Epidermal melanocyte (primary cell): ENCODE measurements around the gene KIR2DL4.
"Not testable (repeated sequence)": the region's sequence is repeated elsewhere in the genome, so short reads cannot be mapped to it uniquely, and the experiment has no call there.

ENCODE experiments used
- DNase-seq: peaks from one replicate; pipeline ENCODE4 v3.0.0; 2011; ENCODE audit warnings: low spot score; ENCODE audit not compliant: insufficient read length

KIR2DL4 gene

DNA sequence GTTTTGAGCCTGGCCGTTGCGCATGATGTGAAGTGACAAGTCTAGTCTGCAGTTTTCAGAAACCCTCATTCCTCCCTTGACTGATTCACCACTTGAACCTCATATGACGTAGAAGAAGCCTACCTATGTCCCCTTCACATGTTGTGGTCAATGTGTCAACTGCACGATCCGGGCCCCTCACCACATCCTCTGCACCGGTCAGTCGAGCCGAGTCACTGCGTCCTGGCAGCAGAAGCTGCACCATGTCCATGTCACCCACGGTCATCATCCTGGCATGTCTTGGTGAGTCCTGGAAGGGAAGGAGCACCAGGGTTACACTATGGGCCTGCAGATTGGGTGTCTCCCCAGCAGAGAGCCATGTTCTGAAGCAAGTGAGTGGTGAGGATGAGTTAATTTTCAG is at the start of gene KIR2DL4:
Gene KIR2DL4 (plus strand): TSS at position 201 of the 400 bp plus-strand sequence. CDS start 42 bp downstream, at position 243.
- DNase-seq, result no peak

DNA sequence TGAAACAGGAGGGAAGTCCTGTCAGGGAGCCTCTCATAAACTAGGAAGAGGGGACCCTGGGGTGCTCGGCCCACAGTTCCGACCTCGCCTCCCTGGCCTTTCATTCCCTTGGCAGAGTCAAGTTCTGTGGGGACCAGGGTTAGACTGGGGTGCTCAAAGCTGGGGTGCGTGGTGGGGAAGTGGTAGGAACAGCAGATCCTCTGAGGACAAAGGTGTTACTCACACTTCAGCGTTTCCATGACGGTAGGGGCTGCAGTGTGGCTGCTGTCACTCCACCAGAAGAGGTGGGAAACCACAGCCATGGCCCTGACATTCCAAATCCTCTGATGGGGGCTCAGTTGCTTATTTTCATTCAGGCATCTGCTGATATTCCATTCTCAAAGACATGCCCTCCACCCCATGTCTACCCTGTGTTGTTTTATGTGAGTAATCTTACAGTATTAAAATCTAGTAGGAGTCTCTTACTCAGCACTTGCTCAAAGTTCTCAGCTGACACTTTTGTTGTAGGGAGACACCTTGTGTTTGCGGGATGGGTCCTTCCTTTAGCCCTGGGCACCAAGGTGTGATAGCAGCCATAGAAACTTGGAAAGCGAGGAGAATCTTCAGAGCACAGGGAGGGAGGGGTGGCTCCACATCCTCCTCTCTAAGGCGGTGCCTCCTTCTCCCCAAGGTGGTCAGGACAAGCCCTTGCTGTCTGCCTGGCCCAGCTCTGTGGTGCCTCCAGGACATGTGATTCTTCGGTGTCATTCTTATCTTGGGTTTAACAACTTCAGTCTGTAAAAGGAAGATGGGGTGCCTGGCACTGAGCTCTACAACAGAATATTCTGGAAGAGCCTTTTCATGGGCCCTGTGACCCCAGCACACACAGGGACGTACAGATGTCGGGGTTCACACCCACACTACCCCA is 47.0 kb upstream of the KIR2DL4 start:
- not testable (repeated sequence) for DNase-seq

DNA sequence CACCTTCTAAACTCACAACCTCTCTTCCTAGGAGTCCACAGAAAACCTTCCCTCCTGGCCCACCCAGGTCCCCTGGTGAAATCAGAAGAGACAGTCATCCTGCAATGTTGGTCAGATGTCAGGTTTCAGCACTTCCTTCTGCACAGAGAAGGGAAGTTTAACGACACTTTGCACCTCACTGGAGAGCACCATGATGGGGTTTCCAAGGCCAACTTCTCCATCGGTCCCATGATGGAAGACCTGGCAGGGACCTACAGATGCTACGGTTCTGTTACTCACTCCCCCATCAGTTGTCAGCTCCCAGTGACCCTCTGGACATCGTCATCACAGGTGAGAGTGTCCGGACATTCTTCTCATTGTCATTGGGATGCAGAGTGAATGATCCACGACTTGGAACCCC is 44.8 kb upstream of the KIR2DL4 start:
- DNase-seq, result not testable (repeated sequence)

DNA sequence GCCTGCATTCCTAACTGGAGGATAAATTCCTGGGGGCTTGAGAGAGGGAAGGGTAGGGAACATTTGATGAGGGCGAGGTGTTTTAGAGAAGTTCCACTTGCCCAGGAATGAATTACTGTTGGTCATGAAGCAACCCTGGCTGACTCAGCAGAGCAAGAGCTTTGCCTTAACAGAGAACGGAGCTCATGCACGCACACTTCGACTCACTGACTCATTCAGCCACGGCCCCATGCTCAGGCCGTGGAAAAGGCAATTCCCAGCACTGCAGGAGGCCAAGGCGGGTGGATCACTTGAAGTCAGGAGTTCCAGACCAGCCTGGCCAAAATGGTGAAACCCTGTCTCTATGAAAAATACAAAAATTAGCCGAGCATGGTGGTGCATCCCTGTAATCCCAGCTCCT is 39.2 kb upstream of the KIR2DL4 start:
- DNase-seq, result not testable (repeated sequence)

DNA sequence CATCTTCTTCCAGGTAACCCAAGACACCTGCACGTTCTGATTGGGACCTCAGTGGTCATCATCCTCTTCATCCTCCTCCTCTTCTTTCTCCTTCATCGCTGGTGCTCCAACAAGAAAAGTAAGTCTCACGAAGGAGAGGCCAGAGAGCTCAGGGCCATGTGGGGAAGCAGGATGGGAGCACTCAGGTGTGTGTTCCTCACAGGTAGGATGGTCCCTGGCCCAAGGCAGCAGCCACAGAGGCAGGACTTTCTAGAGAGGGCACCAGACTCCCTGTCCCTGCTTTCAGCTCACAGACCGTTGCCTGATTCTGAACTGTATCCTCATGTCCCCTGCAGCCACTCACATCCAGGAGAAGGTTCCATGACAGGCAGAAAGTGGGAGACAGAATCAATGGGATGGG is 36.9 kb upstream of the KIR2DL4 start:
- DNase-seq, result not testable (repeated sequence)

DNA sequence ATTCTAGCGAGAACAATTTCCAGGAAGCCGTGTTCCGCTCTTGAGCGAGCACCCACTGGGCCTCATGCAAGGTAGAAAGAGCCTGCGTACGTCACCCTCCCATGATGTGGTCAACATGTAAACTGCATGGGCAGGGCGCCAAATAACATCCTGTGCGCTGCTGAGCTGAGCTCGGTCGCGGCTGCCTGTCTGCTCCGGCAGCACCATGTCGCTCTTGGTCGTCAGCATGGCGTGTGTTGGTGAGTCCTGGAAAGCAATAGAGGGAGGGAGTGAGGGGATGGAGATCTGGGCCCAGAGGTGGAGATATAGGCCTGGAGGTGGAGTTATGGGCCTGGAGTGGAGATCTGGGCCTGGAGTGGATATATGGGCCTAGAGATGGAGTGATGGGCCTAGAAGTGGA is 33.8 kb upstream of the KIR2DL4 start, which contains the start of gene KIR2DL1:
Gene KIR2DL1 (plus strand): TSS at position 148 of the 400 bp plus-strand sequence. CDS start 58 bp downstream, at position 206.
- DNase-seq, result not testable (repeated sequence)

DNA sequence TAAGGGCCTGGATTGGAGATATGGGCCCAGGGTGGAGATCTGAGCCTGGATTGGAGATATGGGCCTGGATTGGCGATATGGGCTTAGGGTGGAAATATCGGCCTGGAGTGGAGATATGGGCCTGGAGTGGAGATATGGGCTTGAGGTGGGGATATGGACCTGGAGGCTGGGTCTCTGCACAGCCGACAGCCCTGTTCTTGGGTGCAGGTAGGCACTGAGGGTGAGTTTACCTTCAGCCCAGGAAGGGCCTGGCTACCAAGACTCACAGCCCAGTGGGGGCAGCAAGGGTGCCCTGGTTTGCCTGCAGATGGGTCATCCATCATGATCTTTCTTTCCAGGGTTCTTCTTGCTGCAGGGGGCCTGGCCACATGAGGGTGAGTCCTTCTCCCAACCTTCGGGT is 32.9 kb upstream of the KIR2DL4 start:
- DNase-seq, result not testable (repeated sequence)

DNA sequence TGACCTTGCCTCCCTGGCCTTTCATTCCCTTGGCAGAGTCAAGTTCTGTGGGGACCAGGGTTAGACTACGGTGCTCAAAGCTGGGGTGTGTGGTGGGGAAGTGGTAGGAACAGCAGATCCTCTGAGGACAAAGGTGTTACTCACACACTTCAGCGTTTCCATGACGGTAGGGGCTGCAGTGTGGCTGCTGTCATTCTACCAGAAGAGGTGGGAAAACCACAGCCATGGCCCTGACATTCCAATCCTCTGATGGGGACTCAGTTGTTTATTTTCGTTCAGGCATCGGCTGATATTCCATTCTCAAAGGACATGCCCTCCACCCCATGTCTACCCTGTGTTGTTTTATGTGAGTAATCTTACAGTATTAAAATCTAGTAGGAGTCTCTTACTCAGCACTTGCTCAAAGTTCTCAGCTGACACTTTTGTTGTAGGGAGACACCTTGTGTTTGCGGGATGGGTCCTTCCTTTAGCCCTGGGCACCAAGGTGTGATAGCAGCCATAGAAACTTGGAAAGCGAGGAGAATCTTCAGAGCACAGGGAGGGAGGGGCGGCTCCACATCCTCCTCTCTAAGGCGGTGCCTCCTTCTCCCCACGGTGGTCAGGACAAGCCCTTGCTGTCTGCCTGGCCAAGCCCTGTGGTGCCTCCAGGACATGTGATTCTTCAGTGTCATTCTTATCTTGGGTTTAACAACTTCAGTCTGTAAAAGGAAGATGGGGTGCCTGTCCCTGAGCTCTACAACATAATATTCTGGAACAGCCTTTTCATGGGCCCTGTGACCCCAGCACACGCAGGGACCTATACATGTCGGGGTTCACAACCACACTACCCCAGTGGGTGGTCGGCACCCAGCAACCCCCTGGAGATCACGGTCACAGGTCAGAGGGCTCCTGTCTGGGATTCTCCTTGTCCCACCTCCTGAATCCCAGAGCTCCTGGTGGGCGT is 32.1 kb upstream of the KIR2DL4 start:
- DNase-seq, result not testable (repeated sequence)

DNA sequence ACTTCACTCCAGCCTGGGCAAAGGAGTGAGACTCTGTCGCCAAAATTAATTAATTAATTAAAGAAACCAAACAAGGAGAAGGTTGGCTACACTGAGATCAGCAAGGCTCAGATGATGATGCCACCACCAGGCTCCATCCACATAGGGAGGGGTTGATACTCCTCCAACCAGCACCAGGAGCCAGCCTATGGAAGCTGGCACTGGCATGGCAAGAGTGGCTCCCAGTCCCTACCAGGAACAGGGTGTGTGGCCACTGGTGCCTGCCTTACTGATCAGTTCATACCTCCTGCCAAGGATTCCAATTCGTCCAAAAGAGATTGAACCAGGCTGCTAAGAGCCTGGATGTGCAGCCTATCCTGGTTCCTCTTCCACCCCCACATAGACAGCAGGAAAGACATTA is 30.7 kb upstream of the KIR2DL4 start:
- DNase-seq, result not testable (repeated sequence)

DNA sequence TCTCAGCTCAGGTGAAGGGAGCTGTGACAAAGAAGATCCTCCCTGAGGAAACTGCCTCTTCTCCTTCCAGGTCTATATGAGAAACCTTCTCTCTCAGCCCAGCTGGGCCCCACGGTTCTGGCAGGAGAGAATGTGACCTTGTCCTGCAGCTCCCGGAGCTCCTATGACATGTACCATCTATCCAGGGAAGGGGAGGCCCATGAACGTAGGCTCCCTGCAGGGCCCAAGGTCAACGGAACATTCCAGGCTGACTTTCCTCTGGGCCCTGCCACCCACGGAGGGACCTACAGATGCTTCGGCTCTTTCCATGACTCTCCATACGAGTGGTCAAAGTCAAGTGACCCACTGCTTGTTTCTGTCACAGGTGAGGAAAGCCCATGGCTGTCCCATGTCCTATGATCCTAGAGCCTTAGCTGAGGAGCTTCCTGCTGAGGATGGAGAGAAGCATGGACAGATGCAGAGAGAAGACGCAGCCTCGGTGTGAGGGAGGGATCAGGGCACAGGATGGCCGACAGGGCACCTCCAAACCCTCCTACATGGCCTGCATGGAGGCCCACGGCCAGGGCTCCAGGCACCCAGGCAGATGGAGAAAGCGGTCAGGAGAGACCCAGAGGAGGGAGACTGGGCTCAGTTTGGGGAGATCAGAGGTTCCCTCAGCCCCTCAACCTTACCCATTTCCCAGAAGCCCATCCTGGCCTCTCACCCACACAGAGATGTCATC is 28.2 kb upstream of the KIR2DL4 start:
- not testable (repeated sequence) for DNase-seq

DNA sequence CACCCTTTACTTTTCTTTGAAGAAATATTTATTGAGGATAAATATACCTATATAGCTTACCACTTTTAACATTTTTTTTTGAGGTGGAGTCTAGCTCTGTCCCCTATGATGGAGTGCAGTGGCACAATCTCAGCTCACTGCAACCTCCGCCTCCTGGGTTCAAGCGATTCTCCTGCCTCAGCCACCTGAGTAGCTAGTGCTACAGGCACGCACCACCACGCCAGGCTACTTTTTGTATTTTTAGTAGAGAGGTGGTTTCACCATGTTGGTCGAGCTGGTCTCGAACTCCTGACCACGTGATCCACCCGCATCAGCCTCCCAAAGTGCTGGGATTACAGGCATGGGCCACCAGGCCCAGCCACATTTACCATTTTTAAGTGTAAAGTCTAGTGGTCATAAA is 27.6 kb upstream of the KIR2DL4 start:
- not testable (repeated sequence) for DNase-seq

DNA sequence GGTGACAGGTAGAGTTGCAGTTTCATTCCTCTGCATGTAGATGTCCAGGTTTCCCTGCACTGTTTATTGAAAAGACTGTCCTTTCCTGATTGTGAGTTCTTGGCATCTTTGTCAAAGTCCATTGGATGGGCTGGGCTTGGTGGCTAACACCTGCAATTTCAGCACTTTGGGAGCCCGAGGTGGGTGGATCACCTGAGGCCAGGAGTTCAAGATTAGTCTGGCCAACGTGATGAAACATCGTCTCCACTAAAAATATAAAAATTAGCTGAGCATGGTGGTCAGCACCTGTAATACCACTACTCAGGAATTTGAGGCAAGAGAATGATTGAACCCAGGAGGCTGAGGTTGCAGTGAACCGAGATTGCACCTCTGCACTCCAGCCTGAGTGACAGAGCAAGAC is 25.6 kb upstream of the KIR2DL4 start:
- DNase-seq, result not testable (repeated sequence)

DNA sequence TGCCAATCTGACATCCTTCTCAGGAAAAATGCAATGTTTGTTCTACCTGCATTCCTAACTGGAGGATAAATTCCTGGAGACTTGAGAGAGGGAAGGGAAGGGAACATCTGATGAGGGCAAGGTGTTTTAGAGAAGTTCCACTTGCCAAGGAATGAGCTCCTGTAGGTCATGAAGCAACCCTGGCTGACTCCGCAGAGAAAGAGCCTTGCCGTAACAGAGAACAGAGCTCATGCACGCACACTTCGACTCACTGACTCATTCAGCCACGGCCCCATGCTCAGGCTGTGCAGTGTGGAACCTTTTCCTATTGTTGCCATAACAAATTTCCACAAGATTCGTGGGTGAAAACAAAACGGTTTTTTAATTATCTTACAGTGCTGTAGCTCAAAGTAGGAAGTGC is 24.5 kb upstream of the KIR2DL4 start:
- not testable (repeated sequence) for DNase-seq

DNA sequence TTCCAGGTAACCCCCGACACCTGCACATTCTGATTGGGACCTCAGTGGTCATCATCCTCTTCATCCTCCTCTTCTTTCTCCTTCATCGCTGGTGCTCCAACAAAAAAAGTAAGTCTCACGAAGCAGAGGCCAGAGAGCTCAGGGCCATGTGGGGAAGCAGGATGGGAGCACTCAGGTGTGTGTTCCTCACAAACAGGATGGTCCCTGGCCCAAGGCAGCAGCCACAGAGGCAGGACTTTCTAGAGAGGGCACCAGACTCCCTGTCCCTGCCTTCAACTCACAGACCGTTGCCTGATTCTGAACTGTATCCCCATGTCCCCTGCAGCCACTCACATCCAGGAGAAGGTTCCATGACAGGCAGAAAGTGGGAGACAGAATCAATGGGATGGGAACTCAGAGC is 20.5 kb upstream of the KIR2DL4 start:
- DNase-seq, result not testable (repeated sequence)

DNA sequence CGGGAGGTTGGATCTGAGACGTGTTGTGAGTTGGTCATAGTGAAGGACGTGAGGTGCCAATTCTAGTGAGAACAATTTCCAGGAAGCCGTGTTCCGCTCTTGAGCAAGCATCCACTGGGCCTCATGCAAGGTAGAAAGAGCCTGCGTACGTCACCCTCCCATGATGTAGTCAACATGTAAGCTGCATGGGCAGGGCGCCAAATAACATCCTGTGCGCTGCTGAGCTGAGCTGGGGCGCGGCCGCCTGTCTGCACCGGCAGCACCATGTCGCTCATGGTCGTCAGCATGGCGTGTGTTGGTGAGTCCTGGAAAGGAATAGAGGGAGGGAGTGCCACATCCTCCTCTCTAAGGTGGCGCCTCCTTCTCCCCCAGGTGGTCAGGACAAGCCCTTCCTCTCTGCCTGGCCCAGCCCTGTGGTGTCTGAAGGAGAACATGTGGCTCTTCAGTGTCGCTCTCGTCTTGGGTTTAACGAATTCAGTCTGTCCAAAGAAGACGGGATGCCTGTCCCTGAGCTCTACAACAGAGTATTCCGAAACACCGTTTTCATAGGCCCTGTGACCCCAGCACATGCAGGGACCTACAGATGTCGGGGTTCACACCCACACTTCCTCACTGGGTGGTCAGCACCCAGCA is 17.2 kb upstream of the KIR2DL4 start:
- not testable (repeated sequence) for DNase-seq

DNA sequence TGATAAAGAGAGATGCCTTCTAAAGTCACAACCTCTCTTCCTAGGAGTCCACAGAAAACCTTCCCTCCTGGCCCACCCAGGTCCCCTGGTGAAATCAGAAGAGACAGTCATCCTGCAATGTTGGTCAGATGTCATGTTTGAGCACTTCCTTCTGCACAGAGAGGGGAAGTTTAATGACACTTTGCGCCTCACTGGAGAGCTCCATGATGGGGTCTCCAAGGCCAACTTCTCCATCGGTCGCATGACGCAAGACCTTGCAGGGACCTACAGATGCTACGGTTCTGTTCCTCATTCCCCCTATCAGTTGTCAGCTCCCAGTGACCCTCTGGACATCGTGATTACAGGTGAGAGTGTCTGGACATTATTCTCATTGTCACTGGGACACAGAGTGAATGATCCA is 15.3 kb upstream of the KIR2DL4 start:
- DNase-seq, result not testable (repeated sequence)

DNA sequence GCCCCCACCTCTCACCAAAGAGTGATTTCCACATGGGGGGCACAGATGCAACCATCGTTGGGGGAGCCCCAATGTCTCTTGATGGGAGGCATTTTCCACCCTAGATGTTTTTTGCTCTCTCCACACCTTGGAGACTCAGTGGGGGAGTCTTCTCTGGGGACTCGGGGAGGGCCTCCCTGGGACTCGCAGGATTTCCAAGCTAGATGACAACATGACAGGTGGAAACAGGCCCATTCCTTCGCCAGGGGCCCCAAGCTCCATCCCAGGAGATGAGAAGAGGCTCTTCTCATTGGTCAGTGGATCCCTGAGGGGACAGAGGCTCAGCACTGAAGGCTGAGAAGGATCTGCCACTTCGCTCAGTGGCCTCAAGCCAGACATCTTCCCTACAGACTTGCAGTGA is 12.7 kb upstream of the KIR2DL4 start:
- DNase-seq, result no peak

DNA sequence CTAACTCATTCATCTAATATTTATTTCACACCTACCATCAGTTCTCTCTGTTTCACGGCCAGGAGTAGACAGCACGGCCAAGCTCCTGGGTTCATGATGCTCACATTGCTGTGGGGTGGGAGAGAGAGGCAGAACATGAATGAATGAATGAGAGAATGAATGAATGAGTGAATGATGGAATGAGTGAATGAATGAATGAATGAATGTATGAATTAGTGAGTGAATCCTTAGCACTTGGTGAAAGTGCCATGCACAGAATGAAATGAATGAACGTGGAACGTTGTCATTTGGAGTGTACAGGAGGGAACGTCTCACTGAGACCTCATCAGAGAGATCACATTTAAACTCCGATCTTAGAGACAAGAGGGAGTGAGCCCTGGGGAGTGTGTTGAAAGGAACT is 11.9 kb upstream of the KIR2DL4 start:
- DNase-seq, result no peak

DNA sequence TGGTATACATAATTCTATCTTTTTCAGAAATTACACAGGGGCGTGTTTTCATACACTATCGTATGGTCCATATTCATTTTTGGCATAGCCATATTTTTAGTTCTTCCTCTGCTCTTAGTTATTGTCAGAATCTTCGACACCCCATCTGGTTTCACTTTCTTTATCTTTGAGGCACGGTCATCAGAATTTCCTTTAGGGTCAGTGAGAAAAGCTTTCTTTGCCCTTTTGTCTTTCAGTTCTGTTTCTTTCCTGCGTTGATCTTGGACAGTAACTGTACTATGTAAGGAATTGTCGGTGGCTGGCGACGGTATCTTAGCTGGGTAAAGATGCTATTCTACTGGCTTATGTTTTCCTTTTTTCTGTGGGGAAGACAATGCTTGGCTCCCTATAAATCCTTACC is 10.6 kb upstream of the KIR2DL4 start:
- DNase-seq, result no peak

DNA sequence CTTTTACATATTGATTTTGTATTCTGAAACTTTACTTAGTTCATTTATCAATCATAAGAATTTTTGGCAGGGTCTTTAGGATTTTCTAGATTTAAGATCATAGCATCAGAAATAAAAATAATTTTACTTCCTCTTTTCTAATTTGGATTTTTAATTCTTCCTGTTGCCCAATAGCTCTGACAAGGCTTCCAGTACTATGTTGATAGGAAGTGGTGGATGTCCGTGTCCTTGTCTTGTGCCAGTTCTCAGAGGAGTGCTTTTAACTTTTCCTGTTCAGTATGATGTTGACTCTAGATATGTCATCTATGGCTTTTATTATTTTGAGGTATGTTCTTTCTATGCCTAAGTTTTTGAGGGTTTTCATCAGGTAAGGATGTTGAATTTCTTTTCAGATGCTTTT is 7.7 kb upstream of the KIR2DL4 start:
- no peak for DNase-seq

DNA sequence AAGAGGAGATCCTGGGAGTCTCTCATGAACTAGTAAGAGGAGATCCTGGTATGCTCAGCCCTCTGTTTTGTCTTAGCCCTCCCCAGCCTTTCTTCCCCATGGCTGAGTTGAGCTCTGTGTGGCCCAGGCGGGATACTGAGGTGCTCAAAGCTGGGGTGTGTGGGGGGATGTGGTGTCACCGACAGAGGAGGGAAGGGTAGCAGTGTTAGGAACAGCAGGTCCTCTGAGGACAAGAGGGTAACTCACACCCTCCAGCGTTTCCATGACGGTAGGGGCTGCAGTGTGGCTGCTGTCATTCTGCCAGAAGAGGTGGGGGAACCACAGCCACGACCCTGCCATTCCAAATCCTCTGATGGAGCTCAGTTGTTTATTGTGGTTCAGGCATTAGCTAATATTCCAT is 691 bp downstream of the KIR2DL4 start:
- no peak for DNase-seq
